Astrocyte of the spinal cord (primary cell): ENCODE data around the gene SORCS2.

Source experiments
- DNase-seq: peaks from one replicate; pipeline ENCODE4 v3.0.0; 2011; ENCODE audit warnings: low read depth, low spot score
- H3K4me3 ChIP-seq: 2 replicates; pipeline ENCODE4 v1.5.1; 2011; ENCODE audit warnings: low read depth, mild to moderate bottlenecking, low read length, moderate library complexity
- in situ Hi-C: cut with HindIII; loops from 2 replicates; pipeline ENCODE4 v1.10.0; 2017; ENCODE audit warnings: low sequenced_read_pairs
- TF ChIP-seq, protein P1 (sequence below): IDR thresholded peaks from 2 replicates; pipeline ENCODE4 v1.5.1; 2012; ENCODE audit warnings: low read depth, mild to moderate bottlenecking, low read length, inconsistent platforms

Gene SORCS2

DNA sequence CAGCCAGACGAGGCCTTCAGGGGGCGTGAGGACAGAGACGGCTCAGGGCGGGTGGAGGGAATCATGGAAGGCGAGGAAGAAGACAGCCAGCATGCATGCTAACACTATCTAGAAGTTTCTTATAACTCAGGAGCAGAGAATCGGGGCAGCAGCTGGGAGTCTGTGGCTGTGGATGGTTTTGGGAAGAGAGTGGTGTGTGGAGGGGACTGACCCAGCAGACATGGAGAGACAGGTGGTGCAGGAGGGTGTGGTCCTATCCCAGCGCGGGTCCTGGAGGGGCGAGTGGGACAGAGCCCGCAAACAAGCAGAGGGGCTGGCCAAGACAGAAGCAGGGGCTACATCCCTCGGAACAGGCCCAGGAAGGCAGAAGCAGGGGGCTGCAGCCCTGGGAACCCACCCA is 555.2 kb downstream of the SORCS2 start:
- H3K4me3 ChIP-seq, result no peak overlapping the region
- in situ Hi-C loops, result no loop called here
- TF ChIP-seq, protein P1, sequence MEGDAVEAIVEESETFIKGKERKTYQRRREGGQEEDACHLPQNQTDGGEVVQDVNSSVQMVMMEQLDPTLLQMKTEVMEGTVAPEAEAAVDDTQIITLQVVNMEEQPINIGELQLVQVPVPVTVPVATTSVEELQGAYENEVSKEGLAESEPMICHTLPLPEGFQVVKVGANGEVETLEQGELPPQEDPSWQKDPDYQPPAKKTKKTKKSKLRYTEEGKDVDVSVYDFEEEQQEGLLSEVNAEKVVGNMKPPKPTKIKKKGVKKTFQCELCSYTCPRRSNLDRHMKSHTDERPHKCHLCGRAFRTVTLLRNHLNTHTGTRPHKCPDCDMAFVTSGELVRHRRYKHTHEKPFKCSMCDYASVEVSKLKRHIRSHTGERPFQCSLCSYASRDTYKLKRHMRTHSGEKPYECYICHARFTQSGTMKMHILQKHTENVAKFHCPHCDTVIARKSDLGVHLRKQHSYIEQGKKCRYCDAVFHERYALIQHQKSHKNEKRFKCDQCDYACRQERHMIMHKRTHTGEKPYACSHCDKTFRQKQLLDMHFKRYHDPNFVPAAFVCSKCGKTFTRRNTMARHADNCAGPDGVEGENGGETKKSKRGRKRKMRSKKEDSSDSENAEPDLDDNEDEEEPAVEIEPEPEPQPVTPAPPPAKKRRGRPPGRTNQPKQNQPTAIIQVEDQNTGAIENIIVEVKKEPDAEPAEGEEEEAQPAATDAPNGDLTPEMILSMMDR, result no peak
- no peak for DNase-seq

DNA sequence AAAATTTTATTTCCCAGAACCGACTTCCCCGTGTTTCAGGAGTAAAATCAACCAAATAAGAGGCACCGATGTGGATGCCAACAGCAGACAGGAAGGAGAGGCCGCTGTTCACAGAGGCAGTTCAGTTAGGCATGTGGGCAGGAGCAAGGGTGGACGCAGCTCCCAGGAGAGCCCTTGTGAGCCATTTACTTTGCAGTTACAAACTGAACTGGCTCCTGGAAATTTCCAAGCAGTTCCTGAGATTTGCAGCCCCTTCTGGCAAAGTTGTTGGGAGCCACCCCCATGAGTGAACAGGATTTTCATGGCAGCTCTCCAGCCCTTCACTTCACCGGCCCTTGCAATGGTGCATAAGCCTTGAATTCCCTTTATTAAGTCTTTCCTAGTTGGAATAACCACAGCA is 558.2 kb downstream of the SORCS2 start:
- no peak for DNase-seq
- H3K4me3 ChIP-seq, result no peak overlapping the region
- in situ Hi-C loops, result no loop called here
- TF ChIP-seq, protein P1, result no peak

DNA sequence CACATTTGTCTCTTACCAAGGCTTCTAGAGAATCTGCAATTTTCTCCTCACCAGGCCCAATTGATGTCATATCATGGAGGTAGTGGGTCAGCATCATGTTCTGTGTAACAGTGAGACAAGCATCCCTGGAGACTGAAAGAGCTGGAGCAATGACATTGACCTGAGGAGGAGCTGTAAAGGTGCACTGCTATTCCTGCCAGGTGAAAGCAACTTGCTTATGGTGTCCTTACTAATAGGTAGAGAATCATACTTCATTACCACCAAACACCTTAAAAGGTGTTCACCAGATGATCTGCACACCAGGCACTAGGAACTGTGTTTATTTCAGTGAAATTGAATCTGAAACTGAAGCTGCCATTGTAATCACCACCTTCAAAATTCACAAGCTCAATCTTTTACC is 558.6 kb downstream of the SORCS2 start:
- in situ Hi-C loops, result no loop called here
- TF ChIP-seq, protein P1, result no peak
- DNase-seq, result no peak
- no peak overlapping the region for H3K4me3 ChIP-seq

DNA sequence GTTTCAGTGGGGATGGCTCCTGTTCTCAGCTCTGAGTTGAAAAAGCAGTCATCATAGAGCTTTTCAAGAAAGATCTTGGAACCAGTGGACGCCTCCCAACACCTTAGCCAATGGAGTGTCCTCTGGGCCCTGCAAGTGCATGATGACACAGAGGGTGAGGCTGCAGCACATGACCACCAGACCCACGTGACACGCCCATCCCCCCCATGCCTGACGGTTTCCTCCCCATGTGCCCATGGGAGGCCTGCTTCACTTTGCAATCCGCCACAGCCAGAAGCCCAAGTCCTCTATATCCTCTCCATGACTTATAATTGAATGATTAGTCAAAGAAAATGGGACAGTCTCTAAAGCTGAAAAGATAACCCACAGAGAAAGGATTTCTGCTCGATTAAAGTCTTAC is 560.3 kb downstream of the SORCS2 start:
- TF ChIP-seq, protein P1, result no peak
- in situ Hi-C loops, result no loop called here
- no peak overlapping the region for H3K4me3 ChIP-seq
- DNase-seq, result no peak

DNA sequence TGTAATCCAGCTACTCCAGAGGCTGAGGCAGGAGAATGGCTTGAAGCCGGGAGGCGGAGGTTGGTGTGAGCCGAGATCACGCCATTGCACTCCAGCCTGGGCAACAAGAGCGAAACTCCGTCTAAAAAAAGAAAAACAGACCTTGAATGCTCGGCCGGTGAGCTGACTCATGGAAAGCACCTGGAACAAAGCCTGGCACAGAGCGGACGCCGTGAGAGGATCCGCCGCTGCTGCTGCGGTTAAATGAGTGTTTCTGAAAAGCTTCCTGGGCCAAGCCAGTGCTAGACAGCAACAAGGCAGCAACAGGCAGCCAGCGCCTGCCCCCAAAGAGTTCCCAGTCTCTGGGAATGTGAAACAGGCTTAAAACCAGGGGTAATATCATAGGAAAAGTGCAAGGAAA is 560.9 kb downstream of the SORCS2 start:
- TF ChIP-seq, protein P1, result no peak
- in situ Hi-C loops, result no loop called here
- no peak for DNase-seq
- no peak overlapping the region for H3K4me3 ChIP-seq

DNA sequence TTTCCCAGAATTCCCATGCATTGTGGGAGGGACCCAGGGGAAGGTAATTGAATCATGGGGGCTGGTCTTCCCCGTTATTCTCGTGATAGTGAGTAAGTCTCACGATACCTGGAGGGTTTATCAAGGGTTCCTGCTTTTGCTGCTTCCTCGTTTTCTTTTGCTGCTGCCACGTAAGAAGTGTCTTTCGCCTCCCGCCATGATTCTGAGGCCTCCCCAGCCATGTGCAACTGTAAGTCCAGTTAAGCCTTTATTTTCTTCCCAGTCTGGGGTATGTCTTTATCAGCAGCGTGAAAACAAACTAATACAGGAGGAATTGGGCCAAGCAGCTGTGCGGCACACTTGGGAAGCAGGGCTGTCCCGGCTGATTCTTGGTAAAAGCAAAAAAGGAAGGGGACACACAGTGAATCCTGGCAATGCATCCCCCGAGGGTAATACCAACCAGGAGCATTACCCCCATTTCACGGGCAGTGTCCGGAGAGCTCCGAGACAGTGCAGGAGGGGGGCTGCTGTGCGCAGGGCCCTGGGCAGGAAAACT is 561.7 kb downstream of the SORCS2 start:
- in situ Hi-C loops, result no loop called here
- DNase-seq, result no peak
- no peak overlapping the region for H3K4me3 ChIP-seq
- TF ChIP-seq, protein P1, result no peak

DNA sequence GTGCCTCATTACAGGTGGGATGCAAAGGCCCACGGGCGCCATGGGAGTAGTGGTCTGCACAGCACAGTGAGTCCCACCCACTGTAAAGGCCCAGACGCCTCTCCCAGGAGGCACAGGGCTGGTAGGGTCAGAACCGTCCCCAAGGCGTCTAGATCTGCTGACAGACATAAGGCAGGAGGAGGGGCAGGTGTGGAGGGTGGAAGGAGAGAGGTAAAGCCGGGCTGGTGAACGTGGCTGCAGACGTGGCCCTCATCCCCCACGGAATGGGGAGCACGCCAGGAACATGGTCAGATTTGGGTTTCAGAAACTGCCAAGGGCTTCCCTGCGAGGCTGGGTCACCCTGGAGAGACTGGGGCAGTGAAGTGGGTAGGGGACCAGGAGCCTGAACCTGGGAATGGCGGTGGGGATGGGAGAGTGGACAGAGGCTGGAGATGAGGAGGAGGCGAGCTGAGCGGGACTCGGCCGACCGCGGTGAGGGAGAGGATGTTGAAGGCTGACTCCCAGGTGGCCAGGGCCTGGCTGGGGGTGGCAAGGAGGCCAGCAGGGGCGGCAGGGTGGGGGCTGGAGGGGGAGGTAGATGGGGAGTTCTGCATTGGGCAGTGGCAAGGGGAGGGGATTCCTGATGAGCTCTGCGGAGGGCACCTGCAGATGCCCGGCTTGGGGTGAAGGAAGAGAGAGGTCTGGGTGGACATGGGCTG is 562.4 kb downstream of the SORCS2 start:
- no peak for DNase-seq
- no peak overlapping the region for H3K4me3 ChIP-seq
- TF ChIP-seq, protein P1, result no peak
- in situ Hi-C loops, result no loop called here
